Bronchial epithelial cell (primary cell): ENCODE data around the gene TNRC6C. TPM values are rescaled to one million over a fixed set of nuclear protein-coding genes. Genes with fewer than 3 reads are reported as not detected.
"Not testable (repeated sequence)": the region's sequence is repeated elsewhere in the genome, so short reads cannot be mapped to it uniquely, and the experiment has no call there.

Source experiments
- DNase-seq: peaks from one replicate; pipeline ENCODE4 v3.0.0-alpha.2; 2010; ENCODE audit warnings: low read depth
- FAIRE-seq: peaks from 2 replicates; lab custom pipeline; 2011; peaks lifted over from hg19 to GRCh38; lab: Jason Lieb, UNC
- H3K27me3 ChIP-seq: 2 replicates; pipeline ENCODE4 v1.5.1; 2011; ENCODE audit warnings: low read length; ENCODE audit not compliant: control insufficient read depth, insufficient read depth
- H3K36me3 ChIP-seq: 2 replicates; pipeline ENCODE4 v1.5.1; 2011; ENCODE audit warnings: low read length; ENCODE audit not compliant: control insufficient read depth, insufficient read depth
- H3K4me3 ChIP-seq: 2 replicates; pipeline ENCODE4 v1.5.1; 2011; ENCODE audit warnings: mild to moderate bottlenecking, low read depth, low read length, control low read depth
- total RNA-seq: library from RNA; depleted of rRNA; stranded (reverse); fragments of >200 nt; gene quantifications from 2 replicates; pipeline ENCODE4 v1.2.1, GENCODE V29; 2014
- TF ChIP-seq, protein P1 (sequence below): IDR thresholded peaks from 2 replicates; pipeline ENCODE4 v1.5.1; 2011; ENCODE audit warnings: mild to moderate bottlenecking, moderate library complexity, low read length, control low read depth, inconsistent platforms; ENCODE audit not compliant: insufficient read depth, severe bottlenecking

Gene TNRC6C
- total RNA-seq, 1 donor from 2014 or later: 0.79 TPM

DNA sequence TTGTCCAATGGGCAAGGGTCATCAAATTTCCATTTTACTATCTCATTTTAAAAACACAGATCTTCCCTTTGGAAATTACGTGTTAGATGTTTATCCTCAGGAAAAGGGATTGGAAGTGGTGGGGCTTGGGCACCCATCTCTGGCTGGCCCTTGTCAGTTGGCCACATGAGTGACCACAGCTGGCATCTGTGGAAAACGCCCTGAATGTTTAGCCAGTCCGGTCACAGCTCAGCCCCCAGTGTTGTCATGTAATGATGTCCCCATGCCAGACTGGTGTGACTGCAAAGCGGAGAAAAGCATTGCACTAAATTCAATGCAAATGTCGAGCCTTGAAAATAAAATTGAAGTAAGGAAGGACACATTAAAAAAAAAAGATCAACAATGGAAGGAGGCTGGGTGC is 117.0 kb downstream of the TNRC6C start:
- no peak overlapping the region for H3K4me3 ChIP-seq
- peaks cover 1% of the 10 kb centered on the region for H3K36me3 ChIP-seq
- TF ChIP-seq, protein P1, sequence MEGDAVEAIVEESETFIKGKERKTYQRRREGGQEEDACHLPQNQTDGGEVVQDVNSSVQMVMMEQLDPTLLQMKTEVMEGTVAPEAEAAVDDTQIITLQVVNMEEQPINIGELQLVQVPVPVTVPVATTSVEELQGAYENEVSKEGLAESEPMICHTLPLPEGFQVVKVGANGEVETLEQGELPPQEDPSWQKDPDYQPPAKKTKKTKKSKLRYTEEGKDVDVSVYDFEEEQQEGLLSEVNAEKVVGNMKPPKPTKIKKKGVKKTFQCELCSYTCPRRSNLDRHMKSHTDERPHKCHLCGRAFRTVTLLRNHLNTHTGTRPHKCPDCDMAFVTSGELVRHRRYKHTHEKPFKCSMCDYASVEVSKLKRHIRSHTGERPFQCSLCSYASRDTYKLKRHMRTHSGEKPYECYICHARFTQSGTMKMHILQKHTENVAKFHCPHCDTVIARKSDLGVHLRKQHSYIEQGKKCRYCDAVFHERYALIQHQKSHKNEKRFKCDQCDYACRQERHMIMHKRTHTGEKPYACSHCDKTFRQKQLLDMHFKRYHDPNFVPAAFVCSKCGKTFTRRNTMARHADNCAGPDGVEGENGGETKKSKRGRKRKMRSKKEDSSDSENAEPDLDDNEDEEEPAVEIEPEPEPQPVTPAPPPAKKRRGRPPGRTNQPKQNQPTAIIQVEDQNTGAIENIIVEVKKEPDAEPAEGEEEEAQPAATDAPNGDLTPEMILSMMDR: no peak
- DNase-seq (no peak), FAIRE-seq (no peak)
- no peaks in the 10 kb centered on the region for H3K27me3 ChIP-seq

DNA sequence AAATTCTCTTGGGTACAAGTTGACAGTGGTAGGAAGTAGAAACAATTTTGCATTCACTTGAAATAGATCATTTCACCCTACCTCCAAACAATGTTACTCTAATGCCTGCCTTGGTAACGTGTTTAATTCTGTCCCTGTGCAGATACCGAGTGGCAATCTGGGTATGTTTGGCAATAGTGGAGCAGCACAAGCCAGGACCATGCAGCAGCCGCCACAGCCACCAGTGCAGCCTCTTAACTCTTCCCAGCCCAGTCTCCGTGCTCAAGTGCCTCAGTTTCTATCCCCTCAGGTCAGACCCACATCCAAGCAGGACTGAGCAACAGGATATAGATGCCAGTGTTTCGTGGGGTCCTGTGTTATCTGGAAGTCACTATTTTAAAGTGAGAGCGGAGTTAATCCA is 120.8 kb downstream of the TNRC6C start:
- TF ChIP-seq, protein P1: no peak
- Histone ChIP-seq H3K27me3 (no peaks in the 10 kb centered on the region), H3K4me3 (no peak overlapping the region), H3K36me3 (no peaks in the 10 kb centered on the region)
- FAIRE-seq (no peak), DNase-seq (no peak)

DNA sequence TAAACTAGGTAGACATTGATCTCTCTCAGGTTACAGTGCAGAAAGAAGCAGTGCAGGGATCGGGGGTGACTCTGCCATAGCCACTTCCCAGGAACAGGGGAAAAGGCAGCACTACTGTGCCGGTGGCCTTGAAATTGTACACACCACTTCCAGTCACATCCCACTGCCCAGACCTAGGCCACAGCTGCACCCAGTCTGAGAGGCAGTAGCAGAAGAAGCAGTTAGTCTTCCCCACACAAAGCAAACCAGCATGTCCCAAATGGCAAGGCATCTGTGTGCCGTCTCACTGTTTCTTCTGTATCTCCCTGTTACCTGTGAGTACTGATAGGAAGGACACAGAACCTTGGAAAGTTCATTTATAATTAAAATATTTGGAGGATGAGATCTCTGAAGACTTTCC is 123.0 kb downstream of the TNRC6C start:
- H3K4me3 ChIP-seq: no peak overlapping the region
- FAIRE-seq: no peak
- no peaks in the 10 kb centered on the region for H3K36me3 ChIP-seq
- TF ChIP-seq, protein P1: no peak
- no peak for DNase-seq
- H3K27me3 ChIP-seq: no peaks in the 10 kb centered on the region

DNA sequence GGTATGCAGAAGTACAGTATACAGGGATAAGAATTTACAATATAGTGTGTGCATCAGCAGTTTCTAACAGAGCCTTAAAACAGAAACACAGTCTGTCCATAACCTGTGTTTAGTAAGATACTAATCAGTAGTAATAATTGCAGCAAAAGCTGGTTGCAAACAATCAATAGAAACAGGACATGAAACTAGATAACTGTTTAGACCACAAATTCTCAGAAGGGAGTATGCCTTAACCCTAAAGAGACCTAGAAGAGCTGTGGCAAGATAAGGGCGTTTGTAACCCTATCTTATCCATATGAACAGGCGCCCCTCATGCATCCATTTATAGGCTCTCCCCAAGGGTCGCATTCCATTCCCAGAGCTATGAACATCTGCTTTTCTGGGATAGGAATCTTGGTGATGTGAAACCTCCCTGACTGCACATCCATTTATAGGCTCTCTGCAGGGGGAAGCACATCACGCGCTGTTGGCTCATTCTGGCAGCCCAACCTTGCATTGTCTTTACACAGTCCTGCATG is 123.9 kb downstream of the TNRC6C start:
- FAIRE-seq, H3K27me3 ChIP-seq, DNase-seq, H3K36me3 ChIP-seq, H3K4me3 ChIP-seq: not testable (repeated sequence)

DNA sequence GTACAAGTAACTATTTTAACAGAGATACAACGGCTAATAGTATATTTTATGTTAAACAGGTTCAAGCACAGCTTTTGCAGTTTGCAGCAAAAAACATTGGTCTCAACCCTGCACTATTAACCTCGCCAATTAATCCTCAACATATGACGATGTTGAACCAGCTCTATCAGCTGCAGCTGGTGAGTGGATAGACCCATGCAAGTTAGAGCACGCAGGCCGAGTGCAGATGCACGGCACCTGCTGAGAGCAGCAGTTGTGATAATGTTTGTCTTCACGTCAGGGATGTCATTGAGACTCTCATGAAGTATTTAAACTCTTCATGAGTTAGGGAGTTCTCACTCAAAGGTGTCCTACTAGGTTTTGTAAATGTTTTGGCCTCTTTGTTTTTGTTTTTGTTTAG is 124.5 kb downstream of the TNRC6C start:
- TF ChIP-seq, protein P1: no peak
- FAIRE-seq (no peak), DNase-seq (peak; percentile 20)
- Histone ChIP-seq H3K4me3 (no peak overlapping the region), H3K36me3 (peaks cover 1% of the 10 kb centered on the region), H3K27me3 (no peaks in the 10 kb centered on the region)

DNA sequence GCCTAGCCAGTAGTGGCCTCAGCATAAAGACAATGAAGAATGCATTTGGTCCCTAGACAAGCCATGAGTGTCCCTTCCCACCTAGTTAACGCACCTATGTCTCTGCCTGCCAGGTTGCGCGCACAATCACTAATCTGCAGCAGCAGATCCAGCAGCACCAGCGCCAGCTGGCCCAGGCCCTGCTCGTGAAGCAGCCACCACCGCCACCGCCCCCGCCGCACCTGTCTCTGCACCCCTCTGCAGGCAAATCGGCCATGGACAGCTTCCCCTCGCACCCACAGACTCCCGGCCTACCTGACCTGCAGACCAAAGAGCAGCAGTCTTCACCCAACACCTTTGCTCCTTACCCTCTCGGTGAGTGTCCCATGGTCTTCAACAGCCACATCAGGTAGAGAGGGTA is 128.2 kb downstream of the TNRC6C start:
- no peak for FAIRE-seq
- TF ChIP-seq, protein P1: no peak
- Histone ChIP-seq H3K27me3 (no peaks in the 10 kb centered on the region), H3K4me3 (no peak overlapping the region), H3K36me3 (peaks cover 1% of the 10 kb centered on the region)
- DNase-seq: no peak
